UCSD-AML1 (cell line): Measurements from ENCODE around the gene TENM4.

Source experiments
- DNase-seq: peaks from one replicate; lab custom pipeline; 2025; ENCODE audit not compliant: unreplicated experiment; lab: John Stamatoyannopoulos, UW

TENM4 gene

DNA sequence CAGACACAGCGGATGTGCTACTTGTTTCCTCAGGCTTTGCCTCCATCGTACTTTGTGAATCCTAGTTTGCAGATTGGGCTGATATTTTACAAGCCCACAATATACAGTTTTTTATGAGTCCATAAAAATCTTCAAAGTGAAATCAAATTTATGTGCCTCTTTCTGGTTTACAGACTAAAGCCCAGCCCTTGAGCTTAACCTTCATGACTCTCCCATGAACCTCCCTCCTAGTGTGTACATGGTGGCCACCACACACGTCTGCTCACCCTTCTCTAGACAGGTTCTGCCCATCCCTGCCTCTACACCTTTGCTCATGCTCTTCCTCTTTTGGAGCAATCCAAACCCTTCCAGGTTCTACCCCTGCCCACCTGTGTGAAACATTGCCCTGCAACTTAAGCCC lies 129.4 kb downstream of the TENM4 start:
- DNase-seq: no peak

DNA sequence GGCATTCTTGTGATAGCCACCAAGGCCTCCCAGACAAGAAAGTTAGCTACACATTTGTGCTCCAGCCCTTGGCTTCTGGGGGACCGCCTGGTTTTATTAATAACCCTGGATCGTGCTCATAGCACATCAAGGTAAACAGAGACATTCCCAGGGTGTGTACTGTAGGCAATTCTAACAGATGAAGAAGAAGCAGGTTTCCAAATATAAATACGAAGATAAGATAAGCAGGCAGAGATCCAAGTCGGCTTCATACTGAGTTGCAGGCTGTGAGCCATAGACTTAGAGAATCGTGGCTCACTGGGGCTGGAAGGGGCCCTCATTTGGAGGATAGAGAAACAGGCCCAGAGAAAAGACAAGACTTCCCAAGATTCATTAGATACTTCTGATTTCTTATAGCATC lies 131.4 kb downstream of the TENM4 start:
- no peak for DNase-seq

DNA sequence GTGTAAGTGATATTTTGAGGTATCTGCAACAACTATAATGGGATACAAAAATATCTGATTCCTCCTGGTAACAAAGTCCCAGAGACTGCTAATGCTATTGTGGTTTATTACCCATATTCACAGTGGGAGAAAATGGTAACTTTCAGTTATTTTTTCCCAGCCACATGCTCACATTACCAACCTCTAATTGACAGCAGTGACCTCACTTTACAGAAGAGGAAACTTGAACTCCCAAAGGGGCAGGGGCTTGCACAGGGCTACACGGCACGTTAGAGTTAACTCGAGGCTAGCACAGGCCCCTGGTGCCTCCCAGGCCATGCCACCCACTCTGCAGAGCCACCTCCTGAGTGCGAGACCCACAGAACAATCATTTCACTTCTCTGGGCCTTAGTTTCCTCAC lies 132.4 kb downstream of the TENM4 start:
- no peak for DNase-seq

DNA sequence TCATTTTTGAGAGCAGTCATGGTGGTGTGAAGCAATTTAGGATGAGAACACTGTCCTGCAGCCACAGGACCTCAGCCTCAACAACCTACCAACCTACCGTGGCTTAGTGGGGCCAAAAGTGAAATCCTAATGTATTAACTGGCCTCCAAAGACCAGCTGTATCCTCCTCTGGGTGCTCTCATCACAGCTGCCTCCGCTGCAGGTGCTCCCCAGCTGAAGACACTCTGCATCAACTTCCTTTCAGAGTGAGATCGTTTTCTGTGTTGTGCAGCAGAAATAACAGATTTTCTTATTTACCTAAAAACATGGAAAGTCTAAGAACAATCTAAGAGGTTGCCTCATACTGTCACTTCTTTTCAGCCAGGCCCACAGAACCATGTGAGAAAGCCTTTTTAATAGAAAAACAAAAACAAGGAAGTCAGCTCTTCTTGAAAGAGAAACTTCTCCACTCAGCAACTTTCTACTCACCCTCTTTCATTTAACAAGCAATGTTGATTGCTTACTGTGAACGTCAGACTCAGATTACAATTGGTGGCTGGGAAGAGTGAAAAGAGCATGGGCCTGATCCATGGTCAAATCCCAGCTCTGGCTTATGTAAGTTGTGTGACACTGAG lies 136.1 kb downstream of the TENM4 start:
- no peak for DNase-seq

DNA sequence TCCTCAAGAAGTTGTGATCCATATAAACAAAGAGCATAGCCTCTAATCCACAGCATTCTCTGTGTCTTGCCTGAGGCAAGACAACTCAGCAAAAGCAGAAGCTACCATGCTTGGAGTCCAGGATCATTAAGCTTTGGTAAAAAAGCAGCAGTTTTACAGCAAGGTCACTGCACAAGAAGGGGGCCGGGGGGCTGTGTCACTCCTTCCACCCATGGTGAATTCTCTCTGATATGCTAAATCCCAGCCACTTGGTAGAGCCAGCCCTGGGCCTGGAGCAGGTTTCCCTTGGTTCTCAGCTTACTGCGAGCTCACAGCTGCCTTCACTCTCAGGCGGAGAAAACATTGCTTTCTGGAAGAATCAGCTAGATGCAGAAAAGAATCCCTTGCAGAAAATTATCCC lies 144.7 kb downstream of the TENM4 start:
- no peak for DNase-seq

DNA sequence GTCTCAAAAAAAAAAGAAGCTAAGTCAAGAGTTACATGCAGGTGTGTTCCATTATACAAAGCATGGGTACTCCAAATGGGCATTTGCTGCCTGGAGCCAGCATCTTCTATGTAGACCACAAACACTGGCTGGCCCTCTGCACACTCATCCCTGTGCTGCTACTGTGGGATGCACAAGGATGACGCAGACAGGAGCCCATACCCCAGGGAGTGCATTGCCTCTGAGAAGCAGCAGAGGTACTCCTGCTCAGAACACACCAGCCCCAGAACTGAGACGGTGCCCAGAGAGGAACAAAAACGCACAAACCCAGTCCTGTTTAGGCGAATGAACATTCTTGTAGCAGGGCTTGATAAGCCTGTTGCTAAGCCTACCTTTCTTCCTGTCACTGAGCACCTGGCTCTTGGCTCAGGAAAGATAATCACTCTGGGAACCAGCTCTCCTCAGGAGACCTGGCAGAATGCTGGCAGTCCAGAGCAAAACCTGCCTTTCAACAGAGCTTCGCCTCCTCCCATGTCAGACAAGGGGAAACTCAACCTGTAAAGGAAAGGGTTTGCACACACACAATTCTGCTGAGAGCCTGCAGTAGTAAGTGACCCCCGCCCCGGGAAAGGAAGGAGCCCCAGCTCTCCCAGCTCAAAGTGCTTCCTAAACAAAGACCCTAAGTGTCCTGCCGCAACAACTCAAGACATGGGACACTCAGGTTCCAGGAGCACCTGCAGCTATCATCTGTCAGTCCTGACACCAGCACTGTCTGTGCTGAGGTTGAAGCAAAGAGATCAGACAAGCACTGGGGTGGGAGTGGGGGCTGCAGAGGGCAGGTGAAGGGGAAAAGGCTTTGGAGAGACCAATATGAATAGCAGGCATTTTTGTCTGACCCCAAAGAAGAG lies 145.7 kb downstream of the TENM4 start:
- no peak for DNase-seq

DNA sequence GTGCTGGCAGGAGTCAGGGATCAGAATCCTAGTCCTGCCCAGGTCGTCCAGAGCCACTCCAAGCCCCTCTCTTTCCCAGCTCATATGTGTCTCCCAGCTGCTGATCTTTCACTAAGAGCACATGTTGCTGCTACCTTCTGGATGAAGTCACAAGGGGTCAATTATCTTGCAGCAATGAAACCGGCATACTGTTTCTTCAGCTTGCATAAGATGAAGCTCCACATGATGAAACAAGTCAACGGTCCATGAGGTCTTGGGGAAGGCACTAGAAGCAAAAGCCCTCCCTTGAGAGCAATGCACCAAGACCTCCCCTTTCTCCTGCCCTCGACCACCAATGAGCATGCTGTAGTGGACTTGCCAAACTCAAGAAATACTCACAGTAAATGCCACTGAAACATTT lies 148.9 kb downstream of the TENM4 start:
- DNase-seq: no peak

DNA sequence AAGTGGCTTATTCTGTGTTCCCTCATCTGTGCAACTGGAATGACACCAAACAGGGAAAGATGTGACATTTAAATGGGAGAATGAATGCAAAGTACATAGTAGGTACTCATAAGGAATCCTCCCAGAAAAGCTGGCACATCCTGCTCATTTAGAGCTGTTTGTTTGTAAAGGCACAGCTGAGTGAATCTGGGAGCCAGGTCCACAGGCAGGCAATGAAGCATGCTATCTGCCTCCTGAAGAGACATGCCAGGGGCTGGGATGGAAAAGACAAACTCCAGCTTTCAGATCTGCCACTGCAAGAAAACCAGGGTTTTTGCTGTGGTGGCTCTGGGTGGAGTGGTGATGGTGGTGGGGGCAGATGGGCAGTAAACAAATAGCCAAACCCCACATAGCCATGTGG lies 150.1 kb downstream of the TENM4 start:
- no peak for DNase-seq

DNA sequence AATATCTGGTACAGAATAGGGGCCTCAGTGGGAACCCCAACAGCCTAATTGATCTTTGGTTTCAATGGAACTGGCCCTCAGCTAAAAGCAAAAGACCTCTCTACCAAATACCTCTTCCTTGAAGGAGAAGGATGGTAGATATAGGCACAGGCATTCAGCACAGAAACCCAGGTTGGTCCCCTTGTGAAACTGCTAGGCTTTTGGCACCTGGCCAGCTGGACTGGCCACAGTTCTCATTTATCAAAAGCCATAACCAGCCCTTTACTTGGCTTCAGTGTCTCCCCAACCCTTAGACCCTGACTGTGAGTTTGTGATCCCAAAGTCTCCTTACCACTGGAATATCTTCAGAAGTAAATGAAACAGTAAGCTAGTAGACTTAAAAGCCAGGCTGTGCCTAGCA lies 152.9 kb downstream of the TENM4 start:
- DNase-seq: no peak

DNA sequence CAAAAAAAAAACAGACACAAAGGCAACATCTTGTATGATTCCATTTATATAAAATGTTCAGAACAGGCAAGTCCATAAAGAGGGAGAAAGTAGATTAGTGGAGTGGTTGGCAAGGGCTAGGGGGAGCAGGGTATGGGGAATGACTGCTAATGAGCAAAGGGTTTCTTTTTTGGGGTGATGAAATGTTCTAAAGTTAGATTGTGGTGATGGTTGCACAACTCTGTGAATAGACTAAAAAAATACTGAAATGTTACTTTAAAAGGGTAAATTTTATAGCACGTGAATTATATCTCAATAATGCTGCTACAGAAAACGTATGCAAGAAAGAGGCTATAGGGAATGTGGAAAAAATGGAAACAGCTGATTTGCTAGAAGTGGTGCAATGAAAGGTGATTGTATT lies 155.1 kb downstream of the TENM4 start:
- no peak for DNase-seq

DNA sequence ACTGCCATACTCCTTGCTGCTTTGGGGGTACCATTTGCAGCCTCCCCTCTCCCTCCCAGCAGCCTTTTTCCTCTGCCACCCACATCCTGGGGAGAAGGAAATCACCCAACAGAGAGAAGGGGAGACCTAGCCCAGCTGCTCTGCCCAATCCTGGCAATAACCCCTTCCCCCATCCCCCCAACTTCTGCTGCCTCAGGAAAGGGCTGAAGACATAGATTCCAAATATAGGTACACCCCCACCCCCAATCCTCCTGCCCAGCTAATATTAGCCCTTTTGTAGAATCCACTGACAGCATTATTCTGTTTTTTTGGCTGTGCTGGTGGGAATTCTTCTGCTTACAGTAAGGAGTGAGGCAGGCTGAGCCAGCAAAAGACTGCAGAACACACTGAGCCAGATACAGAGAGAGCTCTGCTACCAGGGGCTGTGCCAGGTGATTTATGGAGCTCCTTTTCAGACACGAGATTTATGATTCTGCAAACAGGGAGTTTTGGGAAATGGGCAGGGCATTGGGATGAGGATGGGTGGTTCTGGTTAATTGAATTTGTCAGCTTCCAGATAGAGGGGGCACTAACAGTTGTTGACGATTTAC lies 164.0 kb downstream of the TENM4 start:
- no peak for DNase-seq

DNA sequence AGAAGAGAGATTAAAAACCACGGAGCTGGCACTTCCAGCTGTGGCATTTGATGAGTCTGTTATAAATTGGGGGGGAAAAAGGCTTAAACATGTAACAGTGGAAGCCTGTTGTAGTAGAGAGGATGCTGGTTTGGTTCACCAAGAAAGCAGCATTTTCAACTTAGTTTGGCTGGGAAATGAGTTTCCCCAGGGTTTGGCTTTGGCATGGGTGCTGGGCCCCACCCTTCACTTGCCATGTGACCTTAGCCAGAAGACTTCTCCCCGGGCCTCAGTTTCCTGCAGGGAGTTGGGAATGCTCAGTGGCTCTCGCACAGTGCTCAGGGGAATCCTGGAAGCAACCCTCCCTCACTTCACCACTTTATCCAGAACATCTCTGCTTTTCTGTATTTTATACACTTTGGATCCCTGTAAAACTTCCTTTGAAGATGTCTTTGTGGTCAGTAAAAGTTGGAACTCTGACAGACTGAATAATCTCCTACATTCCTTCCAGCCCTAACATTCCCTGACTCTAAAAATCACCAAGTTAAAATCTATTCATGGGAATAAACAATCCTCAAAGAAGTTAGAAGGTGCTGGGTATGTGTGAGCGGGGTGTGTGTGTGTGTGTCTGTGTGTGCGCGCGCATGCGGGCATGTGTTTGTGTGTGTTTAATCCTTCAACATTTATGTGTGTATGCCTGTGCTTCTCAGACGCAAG lies 166.0 kb downstream of the TENM4 start:
- no peak for DNase-seq

DNA sequence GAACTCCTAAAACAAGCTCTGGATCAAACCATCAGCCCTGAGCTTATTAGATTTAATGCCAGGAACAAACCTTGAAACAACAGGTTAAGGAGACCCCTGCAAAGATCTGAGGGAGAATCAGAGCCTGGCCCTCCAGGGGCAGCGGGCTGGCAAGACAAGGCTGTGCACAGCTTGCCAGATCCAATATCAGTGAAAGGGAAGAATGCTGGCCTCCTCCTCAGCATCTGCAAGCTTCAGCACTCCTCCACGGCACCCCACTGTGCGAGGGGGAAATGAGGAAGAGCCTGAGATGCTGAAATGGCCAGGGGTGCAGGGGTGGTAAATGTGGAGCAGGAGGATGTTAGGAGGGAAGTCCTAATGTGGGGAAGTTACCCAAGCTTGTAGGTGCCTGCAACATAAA lies 167.0 kb downstream of the TENM4 start:
- no peak for DNase-seq

DNA sequence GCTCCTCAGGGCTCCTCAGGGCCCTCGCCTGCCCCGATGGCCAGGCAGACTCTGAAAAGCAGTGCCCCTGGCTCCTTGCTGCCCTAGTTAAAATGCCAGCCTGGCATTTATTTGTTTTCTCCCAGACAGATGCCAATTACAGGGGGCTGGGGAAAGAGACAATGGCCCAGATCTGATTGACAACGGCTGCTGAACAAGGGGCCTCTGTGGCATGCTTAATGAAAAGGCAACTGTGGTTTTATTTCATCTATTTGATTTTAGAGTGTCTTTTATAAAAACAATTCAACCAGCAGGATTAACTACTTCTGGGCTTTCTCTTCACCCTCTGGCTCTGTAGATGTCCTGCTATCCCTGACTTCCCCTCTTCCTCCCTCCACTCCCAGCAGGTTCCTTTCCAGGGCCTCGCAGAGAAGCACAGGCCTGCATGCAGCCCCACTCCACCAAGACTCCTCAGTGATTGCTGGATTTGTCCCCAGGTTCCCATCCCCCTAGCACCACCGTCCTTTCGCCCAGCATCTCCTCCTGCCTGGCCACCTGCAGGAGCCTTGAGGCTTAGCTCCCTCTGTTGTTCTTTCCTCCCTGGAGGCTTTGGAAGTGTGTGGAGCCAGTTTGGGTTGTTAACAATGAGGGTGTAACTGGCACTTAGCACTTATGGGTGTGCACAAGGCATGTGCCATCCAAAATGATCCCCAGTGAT lies 171.1 kb downstream of the TENM4 start:
- no peak for DNase-seq

DNA sequence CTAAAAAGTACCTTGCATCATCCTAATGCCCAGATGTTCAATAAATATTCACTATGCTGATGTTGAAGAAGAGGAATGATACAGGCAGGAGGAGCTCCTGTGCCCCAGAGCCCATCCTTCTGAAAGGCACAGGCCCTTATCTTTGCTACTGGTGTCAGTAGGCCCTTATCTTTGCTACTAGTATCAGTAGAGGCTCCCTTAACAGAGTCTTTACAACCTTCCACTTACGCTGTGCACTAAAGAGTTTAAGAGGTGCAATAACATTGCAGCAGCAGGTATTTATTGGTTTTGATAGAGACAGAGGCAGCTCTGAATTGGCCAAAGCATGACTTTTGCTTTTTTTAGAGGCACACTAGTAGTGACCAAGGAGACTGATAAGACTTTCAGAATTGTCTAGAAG lies 174.4 kb downstream of the TENM4 start:
- no peak for DNase-seq

DNA sequence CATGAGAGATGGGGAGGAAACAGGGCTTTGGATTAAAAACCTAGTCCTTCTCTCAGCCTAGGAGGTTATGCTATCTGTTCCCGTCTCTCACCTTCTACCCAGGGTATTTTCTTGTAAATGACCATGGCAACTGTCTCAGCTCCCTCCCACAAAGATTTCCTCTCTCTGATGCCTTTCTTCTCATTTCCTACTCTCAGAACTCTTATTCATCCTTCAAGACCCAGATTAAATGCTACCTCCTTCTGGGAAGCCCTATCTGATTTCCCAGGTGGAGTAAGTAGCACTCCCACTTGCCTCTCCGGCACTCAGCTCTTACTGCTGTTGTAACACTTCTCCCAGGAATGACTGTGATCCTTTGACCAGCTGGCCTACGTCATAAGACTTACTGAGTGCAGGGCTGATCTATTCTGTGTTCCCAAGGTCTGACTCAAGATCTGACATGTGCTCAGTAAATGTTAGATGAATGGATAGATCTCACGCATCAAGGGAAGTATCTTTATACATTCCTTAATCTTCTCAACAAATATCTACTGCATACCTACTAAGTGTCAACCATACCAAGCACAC lies 175.0 kb downstream of the TENM4 start:
- no peak for DNase-seq

DNA sequence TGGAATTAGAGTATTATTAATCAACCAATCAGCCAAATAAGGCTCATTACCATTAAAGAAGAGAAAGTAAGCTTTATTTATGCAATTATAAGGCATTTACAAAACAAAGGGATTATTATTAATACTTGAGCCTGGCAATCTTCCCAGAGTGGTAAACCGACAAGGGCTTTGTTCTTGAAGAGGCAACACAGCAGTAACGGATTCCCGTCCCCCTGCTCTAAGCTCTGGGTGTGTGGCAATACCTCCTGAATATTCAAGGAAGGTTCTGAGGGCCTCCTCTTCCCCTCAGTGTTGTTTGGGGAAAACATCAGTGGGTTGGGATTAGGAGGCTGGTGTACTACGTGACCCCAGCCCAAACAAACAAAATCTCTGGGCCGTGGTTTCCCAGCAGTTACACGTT lies 176.5 kb downstream of the TENM4 start:
- no peak for DNase-seq

DNA sequence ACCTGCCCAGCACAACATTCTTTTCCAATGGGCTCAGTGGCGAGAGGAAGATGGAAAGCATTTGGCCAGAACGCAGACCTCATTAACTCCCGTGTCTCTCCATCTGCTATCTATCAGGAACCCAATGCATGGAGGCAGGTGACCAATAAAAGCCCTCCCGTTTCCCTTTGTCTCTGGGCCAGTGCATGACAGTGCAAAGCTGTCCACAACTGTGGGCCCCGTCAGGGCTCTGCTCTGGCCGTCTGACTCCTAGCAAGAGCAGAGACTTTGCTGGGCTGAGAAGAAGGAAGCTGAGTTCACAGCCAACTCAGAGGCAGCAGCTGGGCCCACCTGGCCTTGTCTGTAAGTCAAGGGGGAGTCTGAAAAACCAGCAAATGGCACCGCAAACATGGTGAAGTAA lies 177.8 kb downstream of the TENM4 start:
- DNase-seq: no peak

DNA sequence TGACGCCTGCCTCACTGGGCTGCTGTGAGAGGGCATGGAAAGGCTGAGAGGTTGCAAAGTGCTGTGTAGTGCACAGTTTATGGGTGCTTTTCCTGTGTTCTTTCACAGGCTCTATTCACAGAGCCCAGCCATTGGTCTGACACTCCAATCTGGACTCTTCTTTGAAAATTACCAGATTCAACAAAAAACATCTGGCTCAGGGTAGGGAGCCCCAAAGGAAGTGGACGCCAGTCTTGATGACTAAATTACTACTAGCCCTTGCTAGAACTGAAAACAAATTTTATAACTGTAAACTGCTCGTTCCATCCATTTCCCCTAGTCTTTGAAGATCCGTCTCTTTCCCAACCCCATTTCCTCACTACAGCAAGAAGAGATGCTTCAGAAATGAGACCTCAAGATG lies 178.6 kb downstream of the TENM4 start:
- no peak for DNase-seq

DNA sequence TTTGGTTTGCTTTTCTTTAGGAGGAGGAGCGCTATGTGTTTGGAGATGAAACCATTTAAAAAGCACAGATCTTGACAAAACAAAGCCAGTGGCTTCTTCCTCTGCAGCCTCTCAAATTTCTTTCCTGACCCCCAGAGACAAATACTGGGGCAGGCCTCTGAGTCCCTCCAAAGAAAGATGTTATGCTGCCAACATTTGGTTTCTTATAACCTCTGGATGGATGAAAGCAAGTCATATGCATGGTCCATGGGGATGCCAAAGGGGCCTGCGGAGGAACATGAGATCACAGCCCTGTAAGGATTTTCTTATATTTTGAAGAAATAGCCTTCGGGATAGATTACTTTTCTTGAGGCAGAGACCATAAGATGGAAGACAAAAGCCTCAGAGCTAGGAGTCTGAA lies 179.1 kb downstream of the TENM4 start:
- no peak for DNase-seq

DNA sequence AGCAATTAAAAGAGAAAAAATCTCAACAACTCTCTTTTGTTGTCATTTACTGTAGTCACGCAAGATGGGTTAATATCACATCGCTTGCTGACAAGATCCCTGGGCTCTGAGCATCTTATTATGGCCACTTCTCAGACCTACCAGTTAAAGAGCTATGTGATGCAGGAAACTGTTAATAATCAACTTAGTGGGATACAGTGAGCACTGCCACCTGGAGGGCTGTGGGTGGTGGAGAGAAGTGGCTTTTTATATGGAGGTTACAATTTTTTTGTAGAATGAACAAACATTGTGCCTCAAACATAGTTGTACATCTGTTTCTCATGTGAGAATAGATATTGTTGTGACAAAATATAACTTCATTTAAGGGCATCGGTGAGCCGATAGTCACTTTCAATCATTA lies 181.0 kb downstream of the TENM4 start:
- DNase-seq: no peak
